GM19099 (cell line): ENCODE measurements around the gene ZNF837.

Experiments used
- POLR2A ChIP-seq: IDR thresholded peaks from 3 replicates; pipeline ENCODE4 v1.6.1; 2011; ENCODE audit warnings: low read depth; ENCODE audit not compliant: insufficient read length; ENCODE audit errors: extremely low read depth

ZNF837 gene

GRCh38 chr19:58326501-58326913, 54.3 kb downstream of the ZNF837 start:
- TF ChIP-seq POLR2A, result no peak

GRCh38 chr19:58325311-58326022, 55.4 kb downstream of the ZNF837 start:
- no peak for TF ChIP-seq POLR2A

GRCh38 chr19:58319241-58319640, 61.6 kb downstream of the ZNF837 start:
- no peak for TF ChIP-seq POLR2A

GRCh38 chr19:58318297-58318696, 62.5 kb downstream of the ZNF837 start:
- no peak for TF ChIP-seq POLR2A
